ENCODE results near the gene ERICH3.

The ERICH3 gene

DNA sequence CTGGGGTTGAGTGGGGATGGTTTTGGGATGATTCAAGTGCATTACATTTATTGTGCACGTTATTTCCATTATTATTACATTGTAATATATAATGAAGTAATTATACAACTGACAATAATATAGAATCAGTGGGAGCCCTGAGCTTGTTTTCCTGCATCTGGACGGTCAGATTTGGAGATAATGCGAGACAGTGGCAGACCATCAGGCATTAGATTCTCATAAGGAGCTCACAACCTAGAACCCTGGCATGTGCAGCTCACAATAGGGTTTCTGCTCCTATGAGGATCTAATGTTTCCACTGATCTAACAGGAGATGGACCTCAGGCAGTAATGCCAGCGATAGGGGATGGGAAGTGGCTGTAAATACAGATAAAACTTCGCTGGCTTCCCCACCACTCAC lies 83.3 kb downstream of the ERICH3 start:
- no peak for DNase-seq

DNA sequence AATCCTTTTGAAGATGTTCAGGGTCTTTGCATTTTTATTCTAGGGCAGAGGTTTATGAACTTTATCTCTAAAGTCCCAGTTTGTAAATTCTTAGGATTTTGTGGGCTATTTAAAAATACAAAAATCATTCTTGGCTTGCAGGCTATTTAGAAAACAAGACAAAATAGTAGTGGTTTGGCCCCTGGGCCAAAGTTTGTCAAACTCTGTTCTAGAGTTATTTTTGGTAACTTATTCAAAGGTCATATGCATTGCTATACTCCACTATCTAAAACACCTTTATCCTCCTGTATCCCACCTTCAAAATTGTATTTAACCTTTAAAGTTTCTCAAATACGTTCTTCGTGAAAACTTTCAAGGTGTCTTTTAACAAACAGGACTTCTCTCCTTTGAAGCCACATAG lies 85.7 kb downstream of the ERICH3 start:
- DNase-seq, result no peak

DNA sequence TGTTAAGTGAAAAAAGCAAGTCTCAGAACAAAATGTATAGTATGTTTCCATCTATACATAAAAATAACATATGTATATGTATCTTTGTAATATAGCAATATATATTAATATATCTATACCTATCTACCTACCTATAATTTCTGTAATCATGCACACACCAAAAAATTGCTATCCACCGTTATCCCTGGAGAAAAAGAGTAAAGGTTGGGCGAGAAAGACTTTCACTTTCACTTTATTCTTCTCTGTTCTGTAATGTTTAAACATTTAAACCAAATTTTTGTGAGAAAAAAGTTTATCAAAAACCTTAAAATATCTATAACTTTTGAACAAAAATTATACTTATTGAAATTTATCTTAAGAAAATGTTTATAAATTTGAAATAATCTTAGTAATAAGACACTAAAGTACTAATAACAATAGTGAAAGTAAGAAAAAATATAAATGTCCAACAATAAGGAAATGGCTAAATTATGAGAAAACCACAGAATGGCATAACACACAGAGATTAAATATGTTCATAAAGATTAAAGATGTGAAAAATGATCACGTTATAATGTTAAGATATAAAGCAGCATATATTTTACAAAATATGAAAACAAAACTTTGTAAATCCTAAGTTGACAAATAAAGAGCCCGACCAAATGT lies 87.2 kb downstream of the ERICH3 start:
- no peak for DNase-seq

DNA sequence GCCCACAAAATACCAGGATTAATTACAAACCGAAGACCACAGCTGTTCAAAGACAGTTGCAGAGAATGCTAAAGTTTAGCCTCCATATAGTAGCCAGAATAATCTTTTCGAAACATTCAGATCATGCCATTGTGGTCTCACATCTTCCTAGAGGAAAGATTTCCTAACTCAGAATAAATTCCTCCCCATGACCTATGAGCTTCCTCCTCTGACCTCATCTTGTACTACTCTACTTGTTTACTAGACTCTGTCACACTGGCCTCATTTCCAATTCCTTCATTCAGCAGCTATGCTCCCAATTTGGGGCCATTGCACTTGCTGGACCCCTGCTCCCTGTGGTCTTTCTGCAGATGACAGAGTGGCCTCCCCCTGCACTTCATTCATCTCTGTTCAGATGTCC lies 89.4 kb downstream of the ERICH3 start:
- no peak for DNase-seq

DNA sequence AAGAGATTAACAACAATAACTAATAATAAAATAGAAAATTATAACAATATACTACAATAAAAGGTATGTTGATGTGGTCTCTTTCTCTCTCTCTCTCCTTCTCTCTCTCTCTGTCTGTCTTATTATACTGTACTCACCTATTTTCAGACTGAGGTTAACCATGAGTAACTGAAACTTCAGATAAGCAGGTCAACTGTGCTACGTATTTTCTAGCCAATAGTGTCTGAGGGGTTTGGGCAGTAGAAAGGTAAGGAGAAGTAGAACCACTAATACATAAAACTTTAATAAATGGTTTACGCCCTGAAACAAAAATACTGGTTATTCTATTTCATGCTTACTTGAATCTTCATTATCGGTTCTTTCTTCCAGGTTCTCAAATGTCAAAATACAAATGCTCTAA lies 90.2 kb downstream of the ERICH3 start:
- DNase-seq, result no peak

DNA sequence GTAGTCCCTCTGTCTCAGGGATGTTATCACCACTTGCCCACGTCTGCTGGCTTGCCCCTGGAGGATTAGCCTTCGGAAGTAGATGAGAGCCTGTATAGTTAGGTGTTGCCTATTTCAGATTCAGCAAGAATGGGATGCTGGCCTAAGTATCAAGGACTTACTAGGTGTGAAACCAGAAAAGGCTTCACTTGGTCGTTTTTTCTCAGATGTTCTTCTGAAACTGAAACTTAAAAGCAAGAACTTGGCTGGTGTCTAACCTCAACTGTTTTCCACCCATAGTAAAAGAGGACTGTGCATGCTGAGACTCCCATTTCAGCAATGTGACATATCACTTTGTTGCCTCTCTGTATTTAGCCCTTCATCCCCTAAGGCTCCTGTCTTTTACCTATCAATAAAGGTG lies 94.2 kb downstream of the ERICH3 start:
- DNase-seq, result peak in 1 of 2 donors; percentile 3

DNA sequence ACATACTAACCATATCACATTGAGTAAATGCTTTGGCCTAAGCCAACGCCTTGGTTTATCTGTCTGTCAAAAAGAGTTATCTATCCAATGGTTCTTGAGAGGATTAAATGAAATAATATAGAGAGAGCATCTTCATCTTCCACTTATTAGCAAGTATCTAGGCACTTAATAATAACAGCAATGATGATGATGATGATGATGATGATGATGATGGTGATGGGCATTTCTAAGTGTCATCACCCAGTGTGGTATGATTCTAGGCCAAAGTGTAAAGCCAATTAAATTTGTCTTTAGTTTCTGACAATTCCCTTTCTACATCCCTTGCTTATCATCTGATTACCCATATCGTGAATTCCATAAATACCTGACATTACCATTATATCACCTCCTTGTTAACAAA lies 95.5 kb downstream of the ERICH3 start:
- DNase-seq, result no peak

DNA sequence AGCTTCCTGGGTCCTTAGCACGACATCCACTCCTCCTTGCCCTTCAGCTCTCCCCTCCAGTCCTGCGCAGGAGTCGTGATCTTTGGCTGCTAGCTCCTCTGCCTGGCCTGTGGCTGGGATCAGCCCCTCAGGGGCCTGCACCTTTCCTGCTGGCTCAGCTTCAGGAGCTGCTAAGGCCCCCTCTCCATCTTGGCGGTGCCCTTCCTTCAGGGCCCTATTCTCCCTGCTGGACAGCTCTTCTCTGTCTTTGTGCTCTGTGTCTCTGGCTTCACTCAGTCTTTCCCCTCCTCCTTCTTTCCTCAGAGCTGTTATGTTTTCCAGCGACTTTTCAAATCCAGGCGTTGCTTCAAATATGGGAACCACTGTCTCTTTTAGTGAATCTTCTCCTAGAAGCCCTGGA lies 101.7 kb downstream of the ERICH3 start:
- DNase-seq, result no peak

DNA sequence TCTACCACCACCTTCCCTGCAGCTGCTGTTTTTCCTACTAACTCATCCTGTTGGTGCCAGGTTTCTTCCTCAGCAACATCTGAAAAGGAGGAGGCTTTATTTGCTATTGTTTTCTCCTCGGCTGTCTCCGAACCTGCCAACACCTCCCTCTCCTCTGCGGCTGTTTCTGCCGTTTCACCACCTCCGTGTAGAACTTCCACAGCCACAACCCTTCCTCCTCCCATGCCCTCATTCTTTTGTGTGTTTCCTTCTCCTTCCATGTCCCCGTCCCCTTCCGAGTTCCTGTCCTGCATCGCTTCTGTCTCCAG lies 102.1 kb downstream of the ERICH3 start:
- DNase-seq, result no peak

DNA sequence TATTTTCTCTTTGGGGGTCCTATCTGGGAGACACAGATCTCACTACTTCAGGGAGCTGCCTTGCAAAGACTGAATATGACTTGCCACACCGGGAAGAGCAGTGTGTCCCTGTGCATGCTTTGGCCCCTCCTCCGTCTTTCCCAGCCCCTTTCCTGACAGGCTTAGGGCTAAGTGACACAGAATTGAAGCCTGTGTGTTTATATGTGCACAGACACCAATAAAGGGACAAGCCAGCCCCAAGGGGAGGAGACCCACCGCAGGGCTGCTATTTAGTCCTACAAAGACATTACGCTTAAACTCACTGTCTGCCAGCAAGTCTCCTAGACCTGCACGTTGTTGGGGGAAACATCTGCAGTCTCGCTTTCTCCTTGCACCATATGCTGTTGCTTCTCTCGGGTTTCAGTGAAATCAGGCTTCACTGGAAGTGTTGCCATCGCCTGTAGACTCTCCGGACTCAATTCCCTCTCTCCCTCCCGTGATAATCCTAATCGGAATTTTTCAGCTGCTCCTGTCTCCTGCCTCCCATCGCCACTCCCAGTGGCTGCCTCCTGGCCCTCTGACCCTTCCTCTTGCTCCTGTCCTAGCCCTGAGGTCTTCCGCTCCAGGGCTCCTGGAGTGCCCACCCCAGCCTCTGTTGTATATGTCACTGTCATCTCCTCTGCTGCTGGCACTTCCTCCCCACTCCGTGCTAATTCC lies 102.6 kb downstream of the ERICH3 start:
- no peak for DNase-seq

DNA sequence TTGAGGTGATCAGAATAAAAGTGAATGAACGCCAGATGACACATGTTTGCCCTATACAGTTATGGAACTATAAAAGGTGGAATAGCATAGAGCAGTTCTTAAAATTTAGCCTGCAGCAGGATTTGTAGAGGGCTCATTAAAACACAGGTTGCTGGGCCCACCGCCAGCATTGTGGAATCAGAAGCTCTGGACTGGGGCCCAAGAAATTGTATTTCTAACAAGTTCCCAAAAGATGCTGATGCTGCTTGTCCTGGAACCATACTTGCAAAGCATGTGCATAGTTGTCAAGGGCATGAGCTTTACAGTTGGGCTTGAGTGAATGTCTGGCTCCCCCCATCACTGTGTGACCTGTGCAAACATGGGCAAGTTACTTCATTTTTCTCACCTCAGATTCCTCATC lies 123.7 kb downstream of the ERICH3 start:
- no peak for DNase-seq

DNA sequence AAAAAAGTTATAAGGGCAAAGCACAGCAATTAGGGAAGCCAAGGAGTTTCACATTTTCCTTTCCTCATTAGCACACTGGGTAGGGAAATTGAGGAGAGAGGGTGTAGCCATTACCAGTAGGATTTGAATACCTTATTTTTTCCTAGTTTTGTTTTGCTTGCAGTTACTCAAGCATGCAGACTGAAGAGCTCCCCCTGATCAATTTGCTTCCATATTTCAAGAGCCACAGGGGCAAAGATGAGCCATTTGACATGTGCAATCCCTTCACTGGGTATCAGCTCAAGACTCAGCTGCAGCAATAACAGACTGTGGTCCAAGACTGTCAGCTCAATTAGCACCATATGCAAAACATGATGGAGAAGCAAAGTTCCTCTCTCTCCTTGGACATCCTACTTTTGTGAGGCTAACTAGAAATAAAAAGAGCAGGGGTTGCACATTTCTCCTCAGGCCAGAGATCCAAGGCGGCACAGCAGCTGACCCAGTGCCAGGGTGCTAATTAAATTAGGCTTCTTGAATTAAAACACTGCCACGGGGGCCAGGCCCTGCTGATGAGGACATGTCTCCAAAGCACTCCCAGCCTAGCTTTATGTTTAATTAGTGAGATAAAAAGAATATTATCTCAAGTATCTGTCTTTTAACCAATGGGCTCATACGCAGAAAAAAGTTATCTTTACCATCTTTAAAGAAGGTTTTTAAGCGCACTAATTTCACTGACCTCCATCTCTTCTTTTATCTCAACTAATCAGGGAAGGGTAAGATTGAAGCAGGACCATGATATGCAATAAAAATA lies 124.4 kb downstream of the ERICH3 start:
- no peak for DNase-seq

DNA sequence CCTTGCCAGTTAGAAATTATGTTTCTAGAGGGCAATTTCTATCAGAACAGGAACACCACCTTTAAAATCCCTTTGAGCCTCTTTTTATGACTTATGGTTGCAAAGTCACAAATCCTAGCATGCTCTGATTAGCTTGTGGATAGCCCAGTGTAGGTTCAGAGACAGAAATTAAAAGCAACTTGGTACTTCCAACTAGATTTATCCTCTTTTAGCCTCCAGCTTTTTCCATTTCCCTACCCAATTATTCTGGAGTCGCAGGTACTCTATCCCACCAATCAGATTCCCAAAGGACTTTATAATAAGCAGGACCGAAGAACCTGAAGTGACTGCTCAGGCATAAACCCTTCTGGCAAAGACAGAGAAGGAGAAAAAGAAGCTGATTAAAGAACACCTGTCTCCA lies 127.8 kb downstream of the ERICH3 start:
- no peak for DNase-seq

DNA sequence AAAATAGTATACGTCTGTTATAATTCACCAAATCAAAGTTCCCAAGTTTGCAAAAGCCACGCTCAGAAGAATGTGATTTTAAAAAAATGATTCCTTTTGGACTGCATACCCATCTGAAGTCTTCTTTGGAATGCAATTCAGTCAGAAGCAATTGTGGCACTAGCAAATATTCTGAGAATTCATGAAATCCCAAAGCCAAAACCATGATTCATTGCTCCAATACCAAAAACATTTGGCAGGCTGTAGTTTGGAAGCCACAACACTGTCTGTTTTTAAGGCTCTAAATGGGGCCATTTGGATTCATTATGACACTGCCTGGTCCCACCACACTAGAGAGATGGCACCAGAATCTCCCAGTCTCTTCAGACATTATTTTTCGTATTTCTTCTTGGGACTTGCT lies 139.4 kb downstream of the ERICH3 start:
- DNase-seq, result no peak

DNA sequence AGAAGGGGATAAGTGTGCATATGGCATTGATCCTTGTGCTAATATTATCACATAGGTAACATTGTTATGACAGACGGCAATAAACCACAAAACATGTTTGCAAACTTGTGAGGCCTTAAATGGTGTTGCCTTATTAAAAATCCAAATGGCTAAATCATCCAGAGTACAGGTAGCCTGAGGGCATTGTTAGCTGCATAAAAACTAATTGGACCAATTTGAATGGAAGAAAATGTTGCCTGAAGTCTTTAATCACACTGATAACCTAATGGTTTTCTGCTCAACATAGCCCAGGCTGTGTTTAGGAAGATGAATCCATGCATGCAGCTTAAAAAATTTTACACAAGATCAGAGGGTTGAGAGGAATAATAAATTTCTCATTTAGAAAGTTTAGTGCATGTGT lies 141.8 kb downstream of the ERICH3 start:
- DNase-seq, result no peak

DNA sequence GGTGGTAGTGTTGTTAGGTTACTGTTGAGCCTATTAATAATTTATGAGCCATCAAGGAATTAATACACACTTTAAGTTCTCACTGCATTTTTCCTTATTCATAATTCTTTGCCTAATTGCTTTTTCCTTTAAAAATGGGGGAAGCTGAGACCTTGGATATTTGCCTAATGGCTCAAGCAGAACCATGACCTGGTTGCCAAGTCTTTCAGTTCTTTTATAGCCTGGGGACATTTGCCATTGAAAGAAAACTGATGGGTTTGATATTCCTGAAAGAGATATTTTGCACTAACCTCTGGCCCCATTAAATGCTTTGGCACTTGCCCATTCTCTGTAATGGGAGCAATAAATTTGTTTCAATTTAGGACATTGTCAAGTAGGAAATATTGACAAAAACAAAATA lies 142.7 kb downstream of the ERICH3 start:
- DNase-seq, result no peak

DNA sequence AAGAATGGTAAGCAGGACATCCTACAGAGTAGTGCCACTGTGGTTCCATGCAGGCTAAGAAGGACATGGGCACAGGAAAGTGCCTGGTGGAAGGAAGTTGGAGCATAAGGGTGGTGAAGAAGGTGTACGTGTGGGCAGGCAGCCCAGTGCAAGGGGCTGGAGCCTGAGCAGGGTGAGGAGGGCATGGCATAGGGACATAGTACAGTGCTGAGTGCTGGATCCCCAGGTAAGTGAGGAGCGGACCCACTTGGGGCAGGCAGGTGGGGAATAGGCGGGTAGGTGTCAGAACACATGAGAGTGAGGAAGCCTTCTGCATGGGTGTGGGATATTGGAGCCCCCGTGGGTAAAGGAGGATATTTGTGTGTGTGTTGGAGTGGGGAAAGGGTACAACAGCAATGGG lies 145.5 kb downstream of the ERICH3 start:
- DNase-seq, result no peak

DNA sequence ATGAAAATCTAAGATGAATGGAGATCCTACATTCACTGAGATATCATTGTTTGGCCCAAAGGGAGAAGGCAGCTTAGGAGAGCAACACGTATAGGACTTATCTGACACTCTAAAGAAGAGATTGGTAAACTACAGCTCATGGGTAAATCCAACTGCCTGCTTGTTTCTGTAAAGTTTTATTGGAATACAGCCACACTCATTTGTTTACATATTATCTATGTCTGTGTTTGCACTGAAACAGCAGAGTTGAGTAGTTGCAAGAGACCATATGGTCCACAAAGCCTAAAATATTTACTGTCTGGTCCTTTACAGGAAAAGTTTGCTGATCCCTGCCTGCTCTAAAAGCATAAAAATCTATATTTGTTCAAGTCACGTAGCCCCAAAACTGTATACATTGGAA lies 146.9 kb downstream of the ERICH3 start:
- no peak for DNase-seq

DNA sequence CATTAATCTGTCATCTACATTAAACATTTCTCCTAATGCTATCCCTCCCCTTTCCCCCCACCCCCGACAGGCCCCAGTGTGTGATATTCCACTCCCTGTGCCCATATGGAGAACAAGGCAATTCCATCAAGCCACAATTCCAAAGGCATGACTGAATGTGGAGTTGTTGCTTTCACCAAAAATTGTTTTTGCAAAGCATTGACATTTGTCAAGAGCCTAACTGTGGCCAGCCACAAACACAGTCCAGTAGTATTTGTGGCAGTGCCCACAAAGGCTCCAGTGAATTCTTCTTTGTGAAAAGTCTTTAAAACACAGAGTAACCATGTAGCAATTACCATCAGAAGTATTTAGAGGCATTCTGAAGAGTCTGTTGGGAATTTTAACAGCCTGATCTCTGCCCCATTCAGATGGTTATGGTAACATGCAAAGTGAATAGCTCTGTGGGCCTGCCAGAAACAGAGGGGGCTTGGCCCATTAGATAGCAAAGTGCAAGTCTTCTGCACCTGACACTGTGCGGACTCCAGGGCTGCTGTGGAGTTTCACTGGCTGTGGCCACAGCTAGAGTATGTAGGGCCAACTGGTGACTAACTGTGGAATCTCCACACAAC lies 149.6 kb downstream of the ERICH3 start:
- no peak for DNase-seq

DNA sequence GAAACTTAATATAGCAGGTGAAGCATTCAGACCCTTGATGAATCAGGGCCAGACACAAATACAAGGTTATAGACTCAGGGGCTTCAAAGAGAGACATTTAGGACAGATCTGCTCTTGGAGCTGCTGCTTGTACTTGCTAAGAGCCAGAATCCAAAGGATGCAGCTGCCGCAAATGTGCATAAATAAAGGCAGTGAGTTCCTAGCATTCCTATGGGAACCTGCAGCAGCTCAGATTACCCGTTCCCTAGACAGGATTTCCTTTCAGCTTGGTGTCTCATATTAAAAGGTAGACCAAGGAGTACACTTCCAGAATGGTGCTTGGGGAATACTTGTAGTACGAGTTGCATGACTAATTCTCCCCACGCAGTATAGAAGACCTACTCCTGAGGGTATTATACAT lies 151.4 kb downstream of the ERICH3 start:
- DNase-seq, result no peak

All from CD4-positive, alpha-beta T cell treated with Interleukin-4 for 1 hour (primary cell).